ENCODE results near the gene HERPUD1. TPM values are rescaled to one million over a fixed set of nuclear protein-coding genes. Genes with fewer than 3 reads are reported as not detected.

Gene HERPUD1
- total and polyA plus RNA-seq, 2 of the 8 experiments (the other 6 are each of a cell fraction or from before 2014, with no cell fraction given), result 23.3 to 34.7 TPM

DNA sequence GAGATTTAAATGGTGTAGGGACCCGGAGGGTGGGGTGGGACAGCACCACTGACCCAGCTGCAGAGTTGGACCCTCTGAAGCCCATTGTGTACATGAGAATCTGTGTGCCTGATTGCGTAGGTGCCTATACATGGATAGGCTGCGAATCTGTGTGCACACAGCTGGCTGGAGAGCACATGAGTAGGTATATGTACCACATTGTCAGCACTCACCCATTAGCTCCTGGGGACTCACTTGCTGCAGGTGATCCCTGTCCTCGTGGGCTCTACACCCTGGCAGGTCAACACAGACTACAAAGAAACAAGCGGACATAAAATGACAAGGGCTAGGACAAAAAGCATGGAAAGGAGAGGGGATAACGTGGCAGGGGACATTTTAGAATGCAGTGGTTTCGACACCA is 18.5 kb downstream of the HERPUD1 start:
- H3K14ac ChIP-seq (ENCODE audit: insufficient read length), result no peak overlapping the region
- no peak overlapping the region for H4K5ac ChIP-seq (ENCODE audit: insufficient read length, low read depth, low read length)
- no peak overlapping the region for H2BK12ac ChIP-seq (ENCODE audit: low read depth, low read length)
- no peak overlapping the region for H3K4me2 ChIP-seq (ENCODE audit: insufficient read depth in 1 of 2, low read depth in 2 of 2, low read length in 2 of 2)
- H3K36me3 ChIP-seq (ENCODE audit: control insufficient read depth in 2 of 4, insufficient read depth in 4 of 4, low read length in 3 of 4), result no peaks in the 10 kb centered on the region
- no peak overlapping the region for H3K4me3 ChIP-seq (ENCODE audit: extremely low read depth in 1 of 4, insufficient read depth in 2 of 4, low read depth in 3 of 4, low read length in 4 of 4)
- no peak overlapping the region for H2AFZ ChIP-seq (ENCODE audit: low read length)
- H2AK5ac ChIP-seq (ENCODE audit: low read depth, low read length), result no peak overlapping the region
- peak overlapping the region; percentile 39; the same call in 1 of the 2 replicates for H2BK5ac ChIP-seq (ENCODE audit: low read depth, low read length)
- no peaks in the 10 kb centered on the region for H3K79me2 ChIP-seq (ENCODE audit: control insufficient read depth in 1 of 2, insufficient read depth in 2 of 2, low read length in 2 of 2)
- no peaks in the 10 kb centered on the region for H3K23me2 ChIP-seq (ENCODE audit: low read depth, low read length)
- H3K18ac ChIP-seq (ENCODE audit: extremely low read depth, low read length), result no peak overlapping the region
- no peak overlapping the region for H4K8ac ChIP-seq (ENCODE audit: extremely low read depth, insufficient read depth, low read length)
- no peak for FAIRE-seq
- H4K20me1 ChIP-seq (replicated peaks in 1 of 2; ENCODE audit: control insufficient read depth in 1 of 2, insufficient read depth in 2 of 2, low read length in 2 of 2), result no peaks in the 10 kb centered on the region
- CTCF ChIA-PET (ENCODE audit: partially characterized antibody), result interaction anchor here (0.5 to 5.4 kb wide), 14 partner anchors 8 to 1197 kb away, joined by 3 to 37 read pairs (median 4); partner anchors contain the start of gene SLC12A3
- H3K79me1 ChIP-seq (ENCODE audit: low read depth, low read length), result no peaks in the 10 kb centered on the region
- no peak overlapping the region for H3K9ac ChIP-seq (replicated peaks in 1 of 4; ENCODE audit: extremely low read depth in 1 of 4, low read depth in 3 of 4, low read length in 3 of 4)
- no peak for DNase-seq (ENCODE audit: low read depth in 1 of 2, low spot score in 2 of 2)
- H3K23ac ChIP-seq (ENCODE audit: insufficient read length), result no peak overlapping the region
- POLR2A ChIA-PET (ENCODE audit: partially characterized antibody), result interaction anchor here (0.6 to 2.4 kb wide), 3 partner anchors 9 to 100 kb away, joined by 3 to 15 read pairs (median 6); no protein-coding TSS in a partner anchor
- no peak overlapping the region for H3K27ac ChIP-seq (ENCODE audit: low read depth, low read length)
- H2BK15ac ChIP-seq (ENCODE audit: low read length), result no peak overlapping the region
- H2BK120ac ChIP-seq (replicated peaks; ENCODE audit: low read depth, low read length), result no peak overlapping the region
- no peak overlapping the region for H2BK20ac ChIP-seq (ENCODE audit: low read length)
- no peak overlapping the region for H3K56ac ChIP-seq (replicated peaks; ENCODE audit: insufficient read length, low read depth, low read length)
- H3K27me3 ChIP-seq (replicated peaks in 1 of 4; ENCODE audit: control insufficient read depth in 3 of 4, extremely low read depth in 1 of 4, insufficient read depth in 3 of 4, low read length in 3 of 4), result no peaks in the 10 kb centered on the region
- no peaks in the 10 kb centered on the region for H3K4me1 ChIP-seq (replicated peaks in 1 of 4; ENCODE audit: control insufficient read depth in 3 of 4, insufficient read depth in 4 of 4, low read length in 3 of 4)
- WGBS, 2 experiments (ENCODE audit: extremely low coverage in 1 of 2, insufficient coverage in 1 of 2, insufficient read length in 1 of 2, insufficient replicate concordance in 2 of 2, low coverage in 1 of 2, low lambda C conversion rate in 2 of 2, missing lambda C conversion rate in 1 of 2), result 78% methylated on average over 7 of the region's 7 CpGs; no CpG with 5 or more reads in 1 of the 2 experiments
- no peak overlapping the region for H3K4ac ChIP-seq (replicated peaks; ENCODE audit: insufficient read length, low read depth, low read length)
- H4K91ac ChIP-seq (replicated peaks; ENCODE audit: insufficient read length, low read length), result no peak overlapping the region
- H3K9me3 ChIP-seq (ENCODE audit: insufficient read depth in 2 of 2, low read depth in 1 of 2, low read length in 1 of 2), result no peaks in the 10 kb centered on the region; a peak in 1 of 4 replicates
- TF ChIP-seq ASH2L (IDR thresholded peaks at IDR 0.05; ENCODE audit: low read length) (no peak), SUZ12 (IDR thresholded peaks at IDR 0.05; ENCODE audit: low read length) (no peak), POLR2A (IDR thresholded peaks at IDR 0.05; ENCODE audit: control extremely low read depth in 1 of 2, low read depth in 2 of 2, low read length in 2 of 2) (no peak), BRCA1 (IDR thresholded peaks at IDR 0.05; ENCODE audit: low read depth, low read length) (no peak), JUN (IDR thresholded peaks at IDR 0.05; ENCODE audit: low read depth, low read length) (no peak), HDAC6 (IDR thresholded peaks at IDR 0.05; ENCODE audit: low read depth, low read length) (no peak), NANOG (IDR thresholded peaks at IDR 0.05; ENCODE audit: insufficient read depth, low read depth, low read length, poor library complexity, severe bottlenecking) (no peak), GABPA (IDR thresholded peaks at IDR 0.05; ENCODE audit: borderline replicate concordance, insufficient read depth, low read length) (no peak), TEAD4 (IDR thresholded peaks at IDR 0.05; ENCODE audit: low read depth, low read length) (no peak)
- TF ChIP-seq, protein P1, sequence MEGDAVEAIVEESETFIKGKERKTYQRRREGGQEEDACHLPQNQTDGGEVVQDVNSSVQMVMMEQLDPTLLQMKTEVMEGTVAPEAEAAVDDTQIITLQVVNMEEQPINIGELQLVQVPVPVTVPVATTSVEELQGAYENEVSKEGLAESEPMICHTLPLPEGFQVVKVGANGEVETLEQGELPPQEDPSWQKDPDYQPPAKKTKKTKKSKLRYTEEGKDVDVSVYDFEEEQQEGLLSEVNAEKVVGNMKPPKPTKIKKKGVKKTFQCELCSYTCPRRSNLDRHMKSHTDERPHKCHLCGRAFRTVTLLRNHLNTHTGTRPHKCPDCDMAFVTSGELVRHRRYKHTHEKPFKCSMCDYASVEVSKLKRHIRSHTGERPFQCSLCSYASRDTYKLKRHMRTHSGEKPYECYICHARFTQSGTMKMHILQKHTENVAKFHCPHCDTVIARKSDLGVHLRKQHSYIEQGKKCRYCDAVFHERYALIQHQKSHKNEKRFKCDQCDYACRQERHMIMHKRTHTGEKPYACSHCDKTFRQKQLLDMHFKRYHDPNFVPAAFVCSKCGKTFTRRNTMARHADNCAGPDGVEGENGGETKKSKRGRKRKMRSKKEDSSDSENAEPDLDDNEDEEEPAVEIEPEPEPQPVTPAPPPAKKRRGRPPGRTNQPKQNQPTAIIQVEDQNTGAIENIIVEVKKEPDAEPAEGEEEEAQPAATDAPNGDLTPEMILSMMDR (IDR thresholded peaks at IDR 0.05; ENCODE audit: control extremely low read depth in 1 of 3, insufficient read depth in 1 of 3, low read depth in 1 of 3, low read length in 3 of 3), result no peak
